Skin epidermis (tissue), 12 donors: ENCODE data around the gene MYO1F.

ENCODE experiments used
- H3K27ac ChIP-seq, 21 experiments: fragments of 200-600 bp; sonication (generic) in 11 of 21; one replicate each; pipeline ENCODE4 v1.5.0; 2020; ENCODE audit warnings: mild to moderate bottlenecking in 3 of 21, inconsistent platforms in 2 of 21, moderate library complexity in 2 of 21
- H3K4me3 ChIP-seq, 7 experiments: fragments of 200-600 bp; sonication (generic) in 2 of 7; one replicate each; pipeline ENCODE4 v1.5.0; 2020; ENCODE audit warnings: inconsistent platforms in 2 of 7, mild to moderate bottlenecking in 2 of 7, moderate library complexity in 1 of 7

Gene MYO1F

GRCh38 chr19:8504171-8504570 is 73.1 kb downstream of the MYO1F start:
- no peak overlapping the region for H3K27ac ChIP-seq
- no peak overlapping the region for H3K4me3 ChIP-seq

GRCh38 chr19:8503510-8503909 is 73.7 kb downstream of the MYO1F start:
- H3K4me3 ChIP-seq: no peak overlapping the region
- no peak overlapping the region for H3K27ac ChIP-seq

DNA sequence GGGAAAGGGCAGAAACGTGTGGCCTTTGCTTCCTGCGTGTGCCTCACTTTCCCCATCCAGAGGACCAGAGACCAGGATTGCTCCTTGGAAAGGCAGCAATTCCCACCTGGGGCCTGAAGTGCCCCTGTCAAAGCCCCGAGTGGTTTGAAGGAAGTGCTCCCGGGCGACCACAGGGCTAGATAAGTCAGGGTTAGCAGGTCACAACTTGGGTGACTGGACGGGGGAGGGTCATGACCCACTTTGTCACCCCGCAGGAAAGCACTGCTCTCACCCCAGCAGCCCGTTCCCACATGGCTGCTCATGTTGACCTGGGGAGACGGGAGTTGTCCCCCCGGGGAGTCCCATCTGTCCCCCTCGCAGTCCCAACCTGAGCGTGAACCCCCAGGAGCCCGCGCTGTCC is 75.3 kb downstream of the MYO1F start:
- H3K27ac ChIP-seq: peak overlapping the region in 4 of 21 experiments; percentile 20 to 61 (median 54)

DNA sequence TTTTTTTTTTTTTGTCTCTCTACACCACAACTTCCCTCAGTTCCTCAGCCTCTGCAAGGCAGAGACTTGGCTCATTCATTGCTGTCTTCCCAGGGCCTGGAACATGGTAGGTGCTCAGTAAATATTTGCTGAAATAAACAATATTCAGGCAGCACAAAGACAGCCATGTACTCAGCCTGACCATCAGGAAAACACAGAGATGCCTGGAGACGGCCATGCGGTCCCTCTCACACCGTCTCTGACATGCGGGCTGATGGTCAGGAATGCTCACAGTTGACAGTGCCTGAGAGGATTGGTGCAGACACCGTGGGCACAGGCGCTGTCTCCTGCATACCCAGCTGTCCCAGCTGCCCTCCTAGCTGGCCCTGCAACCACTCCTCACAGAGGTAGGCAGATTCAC is 75.7 kb downstream of the MYO1F start:
- Histone ChIP-seq H3K4me3 (peak overlapping the region in 1 of 7 experiments; percentile 1), H3K27ac (peak overlapping the region in 3 of 21 experiments; percentile 20 to 61 (median 51))

More for the DNA sequence above, 75.3 kb downstream of the MYO1F start:
- peak overlapping the region in 1 of 7 experiments; percentile 1 for H3K4me3 ChIP-seq

GRCh38 chr19:8500158-8500557 is 77.1 kb downstream of the MYO1F start:
- Histone ChIP-seq H3K27ac (peak overlapping the region in 3 of 21 experiments; percentile 3 to 42 (median 17)), H3K4me3 (peak overlapping the region in 1 of 7 experiments; percentile 1)

GRCh38 chr19:8499048-8499833 is 78.0 kb downstream of the MYO1F start:
- H3K4me3 ChIP-seq: no peak overlapping the region
- peak overlapping the region in 2 of 21 experiments; percentile 3 to 17 for H3K27ac ChIP-seq

DNA sequence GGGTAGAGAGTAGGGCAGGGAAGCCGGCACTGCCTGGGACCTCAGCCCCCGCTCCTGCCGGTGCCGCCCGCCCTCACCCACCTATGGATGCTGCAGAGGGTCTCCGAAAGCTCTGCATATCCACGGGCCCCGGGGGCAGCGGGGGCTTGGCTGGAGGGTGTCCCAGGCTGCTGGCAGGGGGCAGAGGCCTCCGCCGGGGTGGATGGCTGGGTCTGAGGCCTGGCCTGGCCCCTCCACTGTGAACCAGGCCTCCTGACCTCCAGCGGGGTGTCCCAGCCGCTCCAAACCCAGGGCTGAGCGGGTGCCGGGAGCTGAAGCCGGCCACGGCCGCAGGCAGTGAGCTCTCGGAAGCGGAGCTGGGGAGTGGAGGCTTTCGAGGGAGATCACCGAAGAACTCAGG is 78.9 kb downstream of the MYO1F start:
- no peak overlapping the region for H3K27ac ChIP-seq
- H3K4me3 ChIP-seq: no peak overlapping the region

- H3K4me3 ChIP-seq: no peak overlapping the region
- H3K27ac ChIP-seq: peak overlapping the region in 5 of 21 experiments; percentile 11 to 67 (median 21)
These were observed 83.1 kb downstream of the MYO1F start for GRCh38 chr19:8494158-8494557.

DNA sequence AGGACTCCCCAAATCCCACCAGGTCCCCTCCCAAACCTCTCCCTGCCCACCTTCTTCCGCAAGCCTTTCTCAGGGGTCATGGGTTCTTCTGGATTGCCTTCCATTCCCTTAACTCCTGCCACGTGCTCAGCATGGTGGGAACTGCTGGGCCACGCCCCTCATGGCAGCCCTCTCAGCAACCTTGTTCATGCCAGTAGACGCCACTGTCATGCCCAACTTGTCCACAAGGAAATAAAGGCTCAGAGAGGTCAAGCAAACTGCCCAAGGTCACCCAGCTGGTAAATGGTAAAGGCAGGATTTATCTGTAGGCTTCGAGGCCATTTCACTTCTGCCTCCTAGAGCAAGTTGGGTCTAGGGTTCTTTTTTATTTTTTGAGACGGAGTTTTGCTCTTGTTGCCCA is 85.7 kb downstream of the MYO1F start:
- Histone ChIP-seq H3K4me3 (no peak overlapping the region), H3K27ac (no peak overlapping the region)

- H3K4me3 ChIP-seq: no peak overlapping the region
- H3K27ac ChIP-seq: peak overlapping the region in 1 of 21 experiments; percentile 62
These were observed 86.4 kb downstream of the MYO1F start for GRCh38 chr19:8490873-8491272.

DNA sequence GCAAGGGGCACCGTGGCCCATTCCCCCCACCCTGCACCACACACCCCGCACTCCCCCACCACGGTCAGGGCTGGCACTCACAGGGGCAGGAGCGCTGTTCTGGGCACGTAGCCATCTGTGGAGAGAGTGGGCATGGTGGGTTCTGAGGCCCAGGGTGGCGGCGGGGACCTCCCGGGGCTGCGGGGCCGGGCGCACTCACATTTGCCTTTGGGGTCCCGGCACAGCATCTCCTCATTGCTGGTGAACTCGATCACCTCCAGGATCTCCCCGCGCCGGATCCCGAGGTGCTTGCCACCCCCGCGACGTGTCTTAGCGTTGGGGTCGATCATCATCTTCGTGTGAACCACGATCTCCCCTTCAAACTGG is 86.9 kb downstream of the MYO1F start:
- Histone ChIP-seq H3K27ac (peak overlapping the region in 14 of 21 experiments; percentile 16 to 69 (median 58)), H3K4me3 (no peak overlapping the region)

DNA sequence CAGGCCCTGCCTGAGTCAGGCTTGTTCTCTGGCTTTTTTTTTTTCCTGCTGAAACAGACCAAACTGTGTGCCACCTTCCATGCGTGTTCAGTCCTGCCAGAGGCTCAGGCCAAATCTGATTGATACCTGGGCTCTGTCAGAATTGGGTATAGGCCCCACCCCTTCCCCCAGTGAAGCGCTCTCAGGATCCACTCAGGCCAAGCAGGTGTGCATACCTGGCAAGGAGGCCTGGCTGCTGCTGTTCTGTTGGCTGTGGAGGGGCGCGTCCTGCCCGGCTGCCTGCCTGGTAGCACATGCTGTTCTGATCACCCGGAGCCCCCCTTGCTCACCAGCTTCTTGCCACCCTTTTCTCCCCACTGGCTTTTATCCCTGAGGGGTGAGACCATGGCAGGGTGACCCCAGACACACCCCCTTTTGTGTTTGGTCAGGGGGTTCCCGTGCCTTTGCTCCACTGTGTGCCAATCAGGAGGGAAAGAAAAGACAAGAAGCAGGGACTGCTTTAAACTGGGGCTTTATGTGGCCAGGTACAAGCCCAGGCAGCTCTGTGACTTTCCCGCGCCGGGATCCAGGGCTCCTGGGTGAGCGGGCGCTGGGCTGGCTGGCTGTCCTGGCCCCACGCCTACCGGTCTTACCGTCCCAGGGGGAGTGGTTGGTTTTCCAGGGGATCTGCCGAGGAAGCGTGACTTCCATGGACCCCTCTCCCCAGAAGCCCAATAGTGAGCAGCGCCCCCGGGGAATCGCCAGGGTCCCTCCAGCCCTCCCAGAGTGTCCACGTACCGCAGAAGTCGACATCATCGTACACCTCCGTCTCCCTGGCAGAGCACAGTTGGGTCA is 87.5 kb downstream of the MYO1F start:
- no peak overlapping the region for H3K4me3 ChIP-seq
- H3K27ac ChIP-seq: peak overlapping the region in 14 of 21 experiments; percentile 16 to 69 (median 58)

DNA sequence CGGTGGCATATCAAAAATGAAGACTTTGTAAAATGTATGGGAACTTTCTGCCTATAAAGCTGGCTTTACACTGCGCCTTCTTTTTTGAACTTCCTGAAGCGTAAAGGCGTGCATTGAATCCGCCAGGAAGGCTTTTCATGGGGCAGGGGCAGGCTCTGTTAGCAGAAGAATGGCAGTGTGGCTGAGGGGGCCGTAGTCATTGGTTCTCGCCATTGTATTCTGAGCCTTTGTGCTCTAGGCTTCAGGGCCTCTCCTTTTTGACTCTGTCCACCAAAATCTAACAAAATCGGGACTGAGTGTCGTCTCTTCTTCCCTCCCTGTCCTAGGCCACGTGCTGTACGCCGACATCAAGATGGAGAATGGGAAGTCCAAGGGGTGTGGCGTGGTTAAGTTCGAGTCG is 88.9 kb downstream of the MYO1F start:
- H3K27ac ChIP-seq: peak overlapping the region in 6 of 21 experiments; percentile 48 to 79 (median 53)
- no peak overlapping the region for H3K4me3 ChIP-seq

DNA sequence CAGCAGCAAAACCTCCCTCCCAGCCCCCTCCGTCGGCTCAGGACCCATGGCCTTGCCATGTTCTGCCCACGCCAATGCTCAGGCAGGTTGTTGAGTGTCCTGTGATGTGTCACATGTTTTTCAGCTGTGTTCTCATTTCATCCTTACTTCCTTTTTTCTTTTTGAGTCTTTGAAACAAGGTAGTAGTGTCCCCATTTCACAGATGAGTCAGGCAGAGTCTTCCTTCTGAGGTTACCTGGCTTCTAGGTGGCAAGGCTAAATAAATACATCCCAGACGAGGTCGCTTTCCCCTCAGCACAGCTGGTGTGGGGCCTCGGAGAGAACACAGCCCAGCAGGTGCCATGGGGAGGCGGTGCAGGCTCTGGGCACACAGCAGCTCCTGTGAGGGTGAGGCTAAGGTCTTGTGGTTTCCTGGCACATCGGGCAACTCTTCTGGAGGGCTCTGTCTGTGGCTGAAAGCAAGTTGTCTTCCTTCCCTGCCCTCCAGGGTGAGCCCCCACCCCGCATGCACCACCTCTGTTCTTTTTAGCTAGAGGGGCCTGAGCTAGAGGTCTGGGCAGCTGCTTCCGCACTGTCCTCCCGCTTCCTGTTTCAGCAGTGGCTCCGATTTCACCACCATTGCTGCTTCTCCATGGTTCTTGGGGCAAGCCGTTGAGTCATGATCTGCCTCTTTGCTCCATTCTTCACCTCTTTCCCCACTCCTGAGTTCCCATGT is 89.9 kb downstream of the MYO1F start:
- Histone ChIP-seq H3K4me3 (no peak overlapping the region), H3K27ac (peak overlapping the region in 14 of 21 experiments; percentile 14 to 79 (median 48))

DNA sequence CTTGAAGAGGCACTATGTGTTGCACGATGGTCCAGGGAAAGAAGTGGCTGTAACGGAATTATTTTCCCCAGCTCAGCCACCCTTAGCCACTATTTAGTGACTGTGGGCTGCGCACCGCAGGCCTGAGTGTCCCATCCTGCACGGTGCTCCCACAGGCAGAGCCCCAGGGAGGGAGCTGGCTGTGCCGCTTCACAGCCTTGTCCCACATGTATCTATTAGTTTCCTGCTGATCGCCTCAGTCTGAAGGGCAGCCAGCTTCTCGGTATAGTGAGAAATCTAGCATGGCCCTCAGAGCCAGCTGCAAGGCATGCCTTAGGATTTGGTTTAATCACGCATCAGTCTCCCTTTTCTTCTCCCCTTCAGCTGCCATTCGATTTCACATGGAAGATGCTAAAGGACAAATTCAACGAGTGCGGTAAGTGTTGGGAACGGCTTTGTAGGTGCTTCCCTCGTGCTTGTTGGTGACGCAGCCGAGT is 90.5 kb downstream of the MYO1F start:
- Histone ChIP-seq H3K27ac (peak overlapping the region in 13 of 21 experiments; percentile 16 to 79 (median 48)), H3K4me3 (no peak overlapping the region)

GRCh38 chr19:8485561-8486371 is 91.5 kb downstream of the MYO1F start:
- peak overlapping the region in 5 of 21 experiments; percentile 27 to 79 (median 55) for H3K27ac ChIP-seq
- no peak overlapping the region for H3K4me3 ChIP-seq

DNA sequence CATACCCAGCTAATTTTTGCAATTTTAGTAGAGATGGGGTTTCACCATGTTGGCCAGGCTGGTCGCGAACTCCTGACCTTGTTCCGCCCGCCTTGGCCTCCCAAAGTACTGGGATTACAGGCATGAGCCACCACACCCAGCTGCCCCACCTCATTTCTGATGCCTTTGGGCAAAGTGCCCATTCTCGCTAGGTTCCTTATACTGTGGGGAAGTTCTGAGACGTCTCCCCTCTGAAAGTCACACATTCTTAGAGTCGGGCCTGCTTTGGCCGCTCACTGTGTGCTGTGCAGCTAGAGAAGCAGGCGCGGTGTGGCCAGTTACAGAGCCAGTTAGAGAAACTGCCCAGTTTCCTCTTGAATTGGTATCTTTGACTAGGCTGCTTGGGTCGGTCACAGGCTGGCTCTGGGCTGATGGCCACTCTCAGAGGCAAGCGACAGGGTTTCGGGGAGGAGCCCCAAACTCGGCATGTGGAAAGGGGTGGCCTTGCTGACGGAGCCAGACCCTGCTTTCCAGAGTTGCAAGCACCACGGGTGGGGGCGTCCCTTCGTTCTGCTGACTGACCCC is 92.8 kb downstream of the MYO1F start:
- Histone ChIP-seq H3K4me3 (no peak overlapping the region), H3K27ac (peak overlapping the region in 4 of 21 experiments; percentile 14 to 59 (median 26))

DNA sequence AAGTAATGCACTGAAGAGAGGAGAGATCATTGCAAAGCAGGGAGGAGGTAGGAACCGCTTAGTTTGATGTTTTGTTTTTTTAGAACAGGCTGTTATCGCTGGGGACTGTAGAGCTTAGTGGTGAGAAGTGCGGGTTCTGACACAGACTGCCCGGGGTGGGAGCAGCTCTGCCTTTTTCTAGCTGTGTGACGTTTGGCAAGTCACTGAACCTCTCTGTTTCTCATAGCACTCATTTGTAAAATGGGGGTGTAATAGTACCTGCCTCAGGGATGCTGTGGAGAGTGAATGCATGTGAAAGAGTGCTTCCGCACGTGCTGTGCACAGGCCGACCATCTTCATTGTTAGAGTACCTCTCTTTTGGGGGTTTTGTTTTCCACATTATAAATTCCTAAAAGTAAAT is 94.1 kb downstream of the MYO1F start:
- no peak overlapping the region for H3K27ac ChIP-seq
- H3K4me3 ChIP-seq: no peak overlapping the region

GRCh38 chr19:8482696-8483095 is 94.5 kb downstream of the MYO1F start:
- H3K27ac ChIP-seq: no peak overlapping the region

More at GRCh38 chr19:8482696-8483095, 94.5 kb downstream of the MYO1F start:
- H3K4me3 ChIP-seq: no peak overlapping the region
